Activated CD4-positive, alpha-beta T cell treated with anti-CD3 and anti-CD28 coated beads, Interleukin-2, amount 50 U/mL, for 1 hour (primary cell): ENCODE results near the gene LRRC37A3.
"Not testable (repeated sequence)": the region's sequence is repeated elsewhere in the genome, so short reads cannot be mapped to it uniquely, and the experiment has no call there.

Source experiments
- DNase-seq: peaks from one replicate; pipeline ENCODE4 v3.0.0-alpha.2; 2020

LRRC37A3 gene

DNA sequence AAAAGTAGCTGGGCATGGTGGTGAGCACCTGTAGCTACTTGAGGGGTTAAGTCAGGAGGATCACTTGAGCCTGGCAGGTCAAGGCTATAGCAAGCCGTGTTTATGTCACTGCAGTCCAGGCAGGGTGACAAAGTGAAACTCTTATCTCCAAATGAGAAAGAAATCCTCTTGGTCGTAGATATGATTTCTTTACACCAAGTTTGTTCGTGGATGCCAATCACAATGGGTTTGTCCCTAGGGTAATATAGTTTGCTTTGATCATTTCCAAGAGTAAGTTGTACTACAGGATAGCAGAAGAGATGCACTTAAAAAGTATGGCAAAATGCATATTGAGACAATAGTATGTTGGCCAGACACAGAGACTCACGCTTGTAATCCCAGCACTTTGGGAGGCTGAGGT lies 6.0 kb upstream of the LRRC37A3 start:
- not testable (repeated sequence) for DNase-seq

- not testable (repeated sequence) for DNase-seq
Observed at GRCh38 chr17:64923051-64923568, 3.8 kb upstream of the LRRC37A3 start.

- DNase-seq, result no peak
Observed at GRCh38 chr17:64920419-64921172, 1.3 kb upstream of the LRRC37A3 start.

GRCh38 chr17:64920026-64920418 lies 744 bp upstream of the LRRC37A3 start:
- DNase-seq, result no peak

DNA sequence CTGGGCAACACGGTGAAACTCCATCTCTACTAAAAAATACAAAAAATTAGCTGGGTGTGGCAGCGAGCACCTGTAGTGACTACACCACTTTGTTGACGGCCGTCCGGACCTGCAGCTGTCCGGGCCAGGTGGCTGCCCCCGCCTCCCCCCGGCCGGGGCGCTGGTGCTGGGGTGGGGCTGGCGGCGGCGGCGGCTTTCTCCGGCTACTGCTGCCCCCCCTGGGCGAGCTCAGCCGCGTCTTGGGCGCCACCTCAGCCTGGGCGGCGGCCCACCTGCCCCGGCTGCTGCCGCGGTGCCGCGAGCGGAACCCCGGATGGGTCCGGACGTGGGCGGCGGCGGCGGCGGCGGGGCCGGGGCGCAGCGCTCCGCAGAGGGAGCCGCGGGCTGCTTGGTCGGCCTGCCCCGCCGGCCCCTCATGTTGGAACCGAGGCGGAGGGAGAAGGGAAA lies 413 bp downstream of the LRRC37A3 start:
- DNase-seq, result peak; percentile 45

DNA sequence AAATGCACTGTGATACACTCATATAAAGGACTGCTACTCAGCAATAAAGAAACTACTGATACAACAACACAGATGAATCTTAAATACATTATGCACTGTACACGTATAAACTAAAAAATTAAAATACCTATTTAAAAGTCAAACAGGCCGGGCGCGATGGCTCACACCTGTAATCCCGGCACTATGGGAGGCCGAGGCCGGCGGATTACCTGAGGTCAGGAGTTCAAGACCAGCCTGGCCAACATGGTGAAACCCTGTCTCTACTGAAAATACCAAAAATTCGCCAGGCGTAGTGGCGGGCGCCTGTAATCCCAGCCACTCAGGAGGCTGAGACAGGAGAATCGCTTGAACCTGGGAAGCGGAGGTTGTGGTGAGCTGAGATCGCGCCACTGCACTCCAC lies 1.7 kb downstream of the LRRC37A3 start:
- not testable (repeated sequence) for DNase-seq

- not testable (repeated sequence) for DNase-seq
Observed at GRCh38 chr17:64915244-64915643, 4.0 kb downstream of the LRRC37A3 start.

DNA sequence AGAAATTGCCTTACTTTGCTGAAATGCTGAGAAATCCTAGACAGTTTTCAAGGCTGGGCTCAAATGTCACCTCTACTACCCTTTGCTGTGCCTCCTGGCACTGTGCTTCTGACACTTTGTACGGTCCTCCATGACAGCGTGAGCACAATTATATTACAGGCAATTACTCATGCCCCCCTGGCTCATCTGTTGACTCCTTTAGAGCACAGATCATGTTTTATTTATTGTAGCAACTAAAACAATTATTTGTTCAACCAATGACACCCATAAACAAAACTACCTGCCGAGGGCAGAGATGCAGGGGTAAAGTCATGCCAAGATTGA lies 9.1 kb downstream of the LRRC37A3 start:
- DNase-seq, result not testable (repeated sequence)

- DNase-seq, result not testable (repeated sequence)
Observed at GRCh38 chr17:64909511-64910190, 9.6 kb downstream of the LRRC37A3 start.

GRCh38 chr17:64904069-64904468 lies 15.2 kb downstream of the LRRC37A3 start:
- not testable (repeated sequence) for DNase-seq

DNA sequence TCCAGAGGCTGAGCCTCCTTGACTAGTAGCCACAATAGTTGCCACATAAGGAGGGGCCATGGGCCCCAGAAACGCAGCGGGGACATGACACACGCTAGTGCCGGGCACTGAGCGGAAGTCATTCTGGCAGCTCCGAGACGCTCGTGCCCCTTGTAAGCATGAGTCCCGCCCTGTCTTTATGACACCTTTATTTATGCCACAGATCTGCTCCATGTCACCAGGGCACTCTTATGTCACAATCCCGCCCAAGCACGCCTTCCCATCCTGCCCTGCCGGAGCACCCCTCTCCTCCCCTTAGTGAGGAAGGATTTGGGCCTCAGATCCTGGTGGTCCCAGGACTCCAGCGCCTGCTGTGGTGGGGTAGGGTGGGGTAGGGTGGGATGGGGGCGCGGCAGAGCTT lies 22.1 kb downstream of the LRRC37A3 start:
- not testable (repeated sequence) for DNase-seq

- not testable (repeated sequence) for DNase-seq
Observed at GRCh38 chr17:64874210-64874609, 45.1 kb downstream of the LRRC37A3 start.

GRCh38 chr17:64847504-64848466 lies 71.5 kb downstream of the LRRC37A3 start:
- DNase-seq, result peak; percentile 76

DNA sequence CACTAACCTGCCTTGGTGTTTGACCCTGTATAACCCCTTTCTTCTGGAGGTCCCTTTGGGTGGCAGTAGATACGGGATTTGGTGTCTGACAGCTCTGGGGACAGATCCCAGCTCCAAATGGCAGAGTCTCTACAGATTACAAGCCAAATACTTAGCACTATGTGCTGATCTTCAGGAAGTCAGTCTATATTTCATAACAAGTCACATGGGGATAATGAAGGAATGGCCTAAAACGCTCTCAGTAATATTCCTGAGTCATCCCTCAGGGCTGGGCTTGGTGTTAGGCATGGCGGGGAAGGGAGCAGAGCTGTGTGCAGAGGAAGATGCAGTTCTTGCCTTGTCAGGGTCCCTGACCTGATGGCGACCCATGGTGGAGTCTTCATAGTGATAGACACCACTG lies 72.4 kb downstream of the LRRC37A3 start:
- DNase-seq, result not testable (repeated sequence)

DNA sequence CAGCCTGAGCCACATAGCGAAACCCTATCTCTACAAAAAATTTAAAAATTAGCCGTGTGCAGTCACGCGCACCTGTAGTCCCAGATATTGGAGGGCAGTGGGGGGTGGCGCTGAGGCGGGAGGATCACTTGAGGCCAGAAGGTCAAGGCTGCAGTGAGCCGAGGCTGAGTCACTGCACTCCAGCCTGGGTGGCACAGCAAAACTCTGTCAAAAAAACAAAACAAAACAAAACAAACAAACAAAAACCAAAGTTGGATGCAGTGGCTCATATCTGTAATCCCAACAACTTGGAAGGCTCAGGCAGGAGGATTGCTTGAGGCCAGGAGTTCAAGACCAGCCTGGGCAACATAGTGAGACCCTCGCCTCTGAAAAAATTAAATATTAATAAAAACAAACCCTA lies 75.4 kb downstream of the LRRC37A3 start:
- DNase-seq, result not testable (repeated sequence)

- DNase-seq, result not testable (repeated sequence)
Observed at GRCh38 chr17:64842900-64843299, 76.4 kb downstream of the LRRC37A3 start.

GRCh38 chr17:64840960-64841359 lies 78.3 kb downstream of the LRRC37A3 start:
- not testable (repeated sequence) for DNase-seq

DNA sequence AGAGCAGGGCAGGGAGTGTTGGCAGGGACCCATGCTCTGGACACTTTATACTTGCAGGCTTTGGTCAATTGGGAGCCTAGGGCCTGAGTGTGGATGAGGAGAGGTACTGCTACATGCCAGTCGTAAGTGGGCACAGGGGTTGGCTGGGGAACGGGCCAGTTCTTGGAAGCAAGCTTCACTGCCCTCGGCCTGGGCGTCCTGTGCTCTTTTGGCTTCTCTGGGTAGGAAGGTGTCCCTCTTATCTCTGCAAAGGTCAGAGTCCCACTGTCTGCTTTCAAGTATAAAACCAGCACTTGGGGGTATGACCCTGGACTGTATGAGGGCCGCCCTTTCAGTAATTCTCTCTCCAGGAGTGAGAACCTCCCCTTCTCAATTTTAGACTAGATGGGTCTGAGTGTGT lies 80.8 kb downstream of the LRRC37A3 start:
- not testable (repeated sequence) for DNase-seq

GRCh38 chr17:64837018-64837761 lies 82.1 kb downstream of the LRRC37A3 start:
- peak; percentile 78 for DNase-seq

GRCh38 chr17:64836623-64837017 lies 82.7 kb downstream of the LRRC37A3 start:
- peak; percentile 7 for DNase-seq

DNA sequence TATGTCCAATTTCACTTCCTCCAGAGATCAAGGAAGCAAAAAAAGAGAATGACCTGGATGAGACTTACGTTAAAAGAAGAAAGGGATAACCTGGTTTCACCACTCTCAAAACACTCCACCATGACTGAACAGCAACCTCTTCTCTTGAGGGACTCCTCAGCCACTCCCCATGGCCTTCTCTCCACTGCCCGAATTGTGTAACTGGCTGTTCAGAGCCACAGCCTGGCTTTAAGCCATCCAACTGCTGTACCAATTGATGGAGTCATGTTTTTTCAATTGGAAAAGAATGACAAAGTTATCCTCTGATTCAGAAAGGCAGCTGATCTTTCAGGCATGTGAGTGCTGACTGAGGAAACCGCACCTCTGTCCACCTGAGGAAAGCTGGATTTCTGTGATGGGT lies 85.2 kb downstream of the LRRC37A3 start:
- not testable (repeated sequence) for DNase-seq

DNA sequence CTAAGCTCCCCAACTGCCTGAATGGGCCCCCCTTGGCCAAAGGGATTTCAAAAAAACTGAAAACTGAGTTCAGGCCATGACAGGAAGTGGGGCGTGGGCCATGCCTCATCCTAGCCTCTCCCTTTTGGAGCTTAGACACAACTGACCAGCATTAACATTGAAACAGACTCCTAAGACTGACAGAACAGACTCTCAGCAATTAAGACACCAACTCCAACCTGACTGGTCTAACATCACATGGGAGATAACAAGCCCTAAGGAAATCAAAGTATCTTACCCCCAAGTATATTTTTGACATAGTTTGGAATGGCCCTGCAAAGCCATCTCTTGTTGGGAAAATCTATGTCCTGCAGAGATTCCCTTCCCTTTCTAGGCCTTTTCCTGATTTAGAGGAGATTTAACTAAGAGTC lies 88.6 kb downstream of the LRRC37A3 start:
- not testable (repeated sequence) for DNase-seq
